HL-60 (cell line): ENCODE measurements around the gene FRMPD2.

Experiments used
- DNase-seq, 2 experiments: peaks; one replicate each; pipeline ENCODE4 v3.0.0-alpha.2; 2010 to 2020; ENCODE audit warnings: low read depth in 1 of 2, low spot score in 1 of 2
- H3K27ac ChIP-seq: fragments of 250-450 bp; sonication (Bioruptor Pico); replicated peaks from 2 replicates; pipeline ENCODE4 v1.5.1; 2020; ENCODE audit warnings: mild to moderate bottlenecking, moderate library complexity
- H3K27me3 ChIP-seq: fragments of 250-450 bp; sonication (Bioruptor Pico); 2 replicates; pipeline ENCODE4 v1.5.1; 2021; ENCODE audit warnings: mild to moderate bottlenecking, moderate library complexity; ENCODE audit not compliant: insufficient read depth, poor library complexity, severe bottlenecking
- H3K4me3 ChIP-seq: replicated peaks from 2 replicates; pipeline ENCODE4 v1.5.1; 2011; ENCODE audit warnings: mild to moderate bottlenecking, control low read depth, low read length; ENCODE audit not compliant: insufficient read depth
- CTCF ChIP-seq: IDR thresholded peaks from one replicate; pipeline ENCODE4 v1.5.1; 2011; ENCODE audit warnings: low read length, control low read depth, inconsistent platforms; ENCODE audit not compliant: insufficient read depth
- GABPA ChIP-seq: IDR thresholded peaks from 2 replicates; pipeline ENCODE4 v1.6.1; 2012; ENCODE audit warnings: low read depth
- POLR2AphosphoS5 ChIP-seq: IDR thresholded peaks from 2 replicates; pipeline ENCODE4 v1.6.1; 2012; ENCODE audit warnings: low read depth
- REST ChIP-seq: IDR thresholded peaks from 2 replicates; pipeline ENCODE4 v1.6.1; 2012; ENCODE audit warnings: low read depth; ENCODE audit not compliant: insufficient replicate concordance
- SPI1 ChIP-seq: IDR thresholded peaks from 2 replicates; pipeline ENCODE4 v1.6.1; 2012; ENCODE audit warnings: low read depth, mild to moderate bottlenecking, borderline replicate concordance

FRMPD2 gene

GRCh38 chr10:48316236-48316635 lies 41.7 kb upstream of the FRMPD2 start:
- no peak overlapping the region for H3K27ac ChIP-seq
- no peaks in the 10 kb centered on the region for H3K27me3 ChIP-seq
- DNase-seq, result no peak
- TF ChIP-seq GABPA, result no peak
- TF ChIP-seq REST, result no peak
- TF ChIP-seq CTCF, result no peak
- TF ChIP-seq POLR2AphosphoS5, result no peak
- no peak for TF ChIP-seq SPI1
- no peak overlapping the region for H3K4me3 ChIP-seq

GRCh38 chr10:48314107-48314506 lies 39.6 kb upstream of the FRMPD2 start:
- Histone ChIP-seq H3K4me3 (no peak overlapping the region), H3K27ac (no peak overlapping the region)
- no peak for TF ChIP-seq GABPA
- no peak for TF ChIP-seq CTCF
- no peak for TF ChIP-seq SPI1
- no peak for TF ChIP-seq REST

GRCh38 chr10:48309711-48310226 lies 35.3 kb upstream of the FRMPD2 start:
- DNase-seq, result no peak
- Histone ChIP-seq H3K27me3 (no peaks in the 10 kb centered on the region), H3K27ac (no peak overlapping the region), H3K4me3 (no peak overlapping the region)
- TF ChIP-seq POLR2AphosphoS5, result no peak
- no peak for TF ChIP-seq SPI1
- TF ChIP-seq GABPA, result no peak
- TF ChIP-seq REST, result no peak
- TF ChIP-seq CTCF, result no peak

More at GRCh38 chr10:48314107-48314506, 39.6 kb upstream of the FRMPD2 start:
- no peak for DNase-seq
- no peaks in the 10 kb centered on the region for H3K27me3 ChIP-seq
